Fibroblast of the conjunctiva (primary cell): ENCODE data around the gene TMEM108.

Experiments
- DNase-seq: peaks from one replicate; pipeline ENCODE4 v3.0.0-alpha.2; 2010; ENCODE audit warnings: low read depth

Gene TMEM108

DNA sequence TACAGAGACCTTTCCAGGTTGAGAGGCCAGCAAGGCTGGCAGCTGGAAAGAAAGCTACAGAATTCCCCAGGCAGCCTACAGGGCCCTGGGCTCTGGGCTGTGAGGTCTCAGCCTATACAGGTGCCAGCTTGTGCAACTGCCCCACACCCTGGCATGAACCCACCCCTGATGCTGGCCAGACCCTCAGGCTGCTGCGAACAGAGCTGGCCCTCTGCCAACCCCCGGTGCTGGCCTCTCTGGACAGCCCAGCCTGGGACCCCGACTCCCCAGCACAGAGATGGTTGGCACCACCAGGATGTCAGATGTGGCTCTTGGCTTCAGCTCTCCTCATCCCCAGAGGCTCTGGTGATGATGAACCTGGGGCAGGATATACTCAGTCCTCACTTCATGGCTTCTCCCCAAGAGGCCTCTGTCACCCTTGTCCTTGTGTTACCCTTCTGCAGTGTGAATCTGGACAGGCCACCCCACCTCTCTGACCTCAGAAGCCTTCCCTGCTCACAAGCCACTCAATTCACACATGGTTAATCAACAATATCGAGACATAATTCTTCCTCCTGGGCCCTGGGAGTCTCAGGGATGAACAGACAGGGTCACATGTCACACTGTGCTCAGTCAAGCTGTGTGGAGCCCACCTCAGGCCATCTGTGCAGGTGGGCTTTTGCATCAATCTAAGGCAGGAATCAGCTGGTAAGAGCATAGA, 350.7 kb downstream of the TMEM108 start:
- DNase-seq, result no peak

- no peak for DNase-seq
Observed at GRCh38 chr3:133390715-133391114, 352.5 kb downstream of the TMEM108 start.

GRCh38 chr3:133393204-133393603, 355.0 kb downstream of the TMEM108 start:
- DNase-seq, result no peak

- no peak for DNase-seq
Observed at GRCh38 chr3:133393691-133394474, 355.7 kb downstream of the TMEM108 start.

GRCh38 chr3:133394561-133395311, 356.5 kb downstream of the TMEM108 start:
- no peak for DNase-seq

DNA sequence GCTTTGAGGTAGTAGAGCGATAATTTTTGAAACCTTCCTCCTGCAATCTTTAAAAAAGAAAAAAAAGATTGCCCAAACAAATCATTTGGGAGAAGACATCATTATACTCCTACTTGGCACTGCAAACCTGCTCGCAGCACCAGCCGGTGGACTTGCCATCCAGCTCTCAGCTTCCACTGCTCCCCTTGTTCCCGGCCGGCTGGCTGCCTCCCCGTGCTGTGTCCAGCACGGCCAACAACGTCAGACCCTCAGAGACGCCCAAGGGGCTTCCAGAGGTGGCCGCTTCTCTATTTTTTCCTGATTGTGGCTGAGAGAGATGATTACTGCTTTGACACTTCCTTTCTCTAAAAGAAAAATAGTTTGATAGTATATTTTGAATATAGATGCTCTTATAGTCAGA, 358.7 kb downstream of the TMEM108 start:
- DNase-seq, result no peak

DNA sequence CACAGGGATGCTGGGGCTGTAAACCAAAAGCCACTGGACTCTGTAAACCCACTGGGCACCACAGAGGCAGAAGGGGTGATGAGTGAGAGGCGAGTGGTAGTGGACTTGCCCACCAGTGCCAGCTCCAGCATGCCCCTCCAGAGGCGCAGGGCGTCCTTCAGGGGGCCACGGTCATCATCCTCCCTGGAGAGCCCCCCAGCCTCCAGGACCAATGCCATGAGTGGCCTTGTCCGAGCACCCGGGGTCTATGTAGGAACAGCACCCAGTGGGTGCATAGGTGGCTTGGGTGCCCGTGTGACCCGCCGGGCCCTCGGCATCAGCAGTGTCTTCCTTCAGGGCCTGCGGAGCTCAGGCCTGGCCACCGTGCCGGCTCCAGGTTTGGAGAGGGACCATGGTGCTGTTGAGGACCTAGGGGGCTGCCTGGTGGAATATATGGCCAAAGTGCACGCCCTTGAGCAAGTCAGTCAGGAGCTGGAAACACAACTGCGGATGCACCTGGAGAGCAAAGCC, 361.9 kb downstream of the TMEM108 start, which contains the start of gene BFSP2:
Gene BFSP2 (plus strand): TSS at position 51 of the 510 bp plus-strand sequence. CDS start 28 bp downstream, at position 79.
- no peak for DNase-seq

- DNase-seq, result no peak
Observed at GRCh38 chr3:133401374-133402135, 363.4 kb downstream of the TMEM108 start.

DNA sequence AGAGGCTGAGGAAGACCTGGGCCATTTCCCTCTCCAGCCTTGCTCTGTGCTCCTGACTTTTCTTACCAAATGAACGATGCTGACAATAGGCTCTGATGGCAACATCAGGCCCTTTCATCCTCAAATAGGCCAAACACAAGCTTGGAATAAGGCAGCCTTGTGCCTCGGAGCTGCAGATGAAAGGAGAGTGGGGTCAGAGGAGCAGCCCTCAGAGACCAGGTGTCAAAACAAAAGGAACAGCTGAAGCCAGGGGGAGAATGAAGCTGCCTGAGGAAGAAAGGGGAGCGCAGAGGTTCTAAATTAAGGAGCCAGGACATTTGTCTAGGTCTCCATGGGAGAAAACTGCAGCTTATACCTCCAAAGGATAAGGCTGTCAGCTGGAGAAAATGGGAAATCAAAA, 366.7 kb downstream of the TMEM108 start:
- no peak for DNase-seq

DNA sequence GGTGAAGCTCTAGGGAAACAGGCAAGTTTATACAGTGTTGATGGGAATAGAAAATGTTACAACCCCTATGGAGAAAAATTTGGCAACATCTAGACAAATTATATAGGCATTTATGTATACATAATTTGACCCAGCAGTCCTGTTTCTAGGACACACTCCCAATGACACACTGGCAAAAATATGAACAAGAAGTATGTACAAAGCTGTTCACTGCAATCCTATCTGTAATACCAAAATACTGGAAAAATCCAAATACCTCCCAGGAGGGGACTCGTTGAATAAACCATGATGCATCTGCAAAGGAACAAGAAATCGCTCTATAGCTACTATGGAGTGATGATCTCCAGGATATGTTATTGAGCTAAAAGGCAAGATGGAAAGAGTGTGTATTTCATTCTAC, 370.2 kb downstream of the TMEM108 start:
- no peak for DNase-seq

DNA sequence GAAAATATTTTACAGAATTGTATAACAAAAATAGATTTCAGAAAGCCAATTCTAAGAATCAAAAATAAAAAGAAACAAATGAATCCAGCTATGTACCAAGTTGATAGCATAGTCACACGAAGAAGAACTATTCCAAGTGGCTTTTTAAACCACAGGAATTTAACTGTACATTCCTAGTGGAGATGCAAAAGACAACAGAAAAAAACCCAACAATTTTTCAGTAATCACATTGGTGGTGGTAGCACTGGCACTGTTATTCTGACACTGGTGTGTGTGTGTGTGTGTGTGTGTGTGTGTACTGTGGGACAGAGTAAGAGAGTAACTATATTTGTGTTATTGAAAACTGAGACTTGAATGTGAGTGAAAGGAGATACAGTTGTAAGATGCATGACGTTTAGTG, 370.8 kb downstream of the TMEM108 start:
- no peak for DNase-seq

DNA sequence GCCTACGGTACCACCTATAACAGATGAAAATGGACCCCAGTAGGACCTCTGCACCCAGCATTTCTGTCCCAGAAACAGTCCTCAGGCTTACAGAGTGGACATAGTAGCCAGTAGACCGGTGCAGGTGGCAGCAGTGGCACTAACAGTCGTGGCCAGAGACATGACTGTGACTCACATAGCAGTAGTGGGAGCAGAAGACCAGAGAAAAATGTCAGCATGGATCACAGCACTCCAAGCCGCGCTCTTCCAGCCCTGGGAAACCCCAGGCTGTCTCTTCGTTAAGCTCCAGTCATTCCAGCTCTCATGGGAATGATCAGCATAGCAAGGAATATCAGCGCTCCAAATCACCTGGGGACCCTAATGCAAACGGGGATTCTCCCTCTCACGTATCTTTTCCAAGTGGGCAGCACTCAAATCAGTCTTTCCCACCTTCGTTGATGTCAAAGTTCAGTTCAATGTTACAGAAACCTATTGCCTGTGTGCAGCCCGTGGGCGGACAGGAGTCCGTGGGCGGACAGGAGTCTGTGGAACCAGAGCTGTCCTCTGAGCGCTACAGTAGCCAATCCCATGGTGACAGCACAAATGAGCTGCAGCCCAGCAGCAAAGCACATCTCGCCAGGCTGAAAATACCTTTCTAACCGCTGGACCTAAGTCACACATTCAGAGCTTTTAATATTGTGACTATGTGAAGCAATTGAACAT, 372.2 kb downstream of the TMEM108 start:
- no peak for DNase-seq

DNA sequence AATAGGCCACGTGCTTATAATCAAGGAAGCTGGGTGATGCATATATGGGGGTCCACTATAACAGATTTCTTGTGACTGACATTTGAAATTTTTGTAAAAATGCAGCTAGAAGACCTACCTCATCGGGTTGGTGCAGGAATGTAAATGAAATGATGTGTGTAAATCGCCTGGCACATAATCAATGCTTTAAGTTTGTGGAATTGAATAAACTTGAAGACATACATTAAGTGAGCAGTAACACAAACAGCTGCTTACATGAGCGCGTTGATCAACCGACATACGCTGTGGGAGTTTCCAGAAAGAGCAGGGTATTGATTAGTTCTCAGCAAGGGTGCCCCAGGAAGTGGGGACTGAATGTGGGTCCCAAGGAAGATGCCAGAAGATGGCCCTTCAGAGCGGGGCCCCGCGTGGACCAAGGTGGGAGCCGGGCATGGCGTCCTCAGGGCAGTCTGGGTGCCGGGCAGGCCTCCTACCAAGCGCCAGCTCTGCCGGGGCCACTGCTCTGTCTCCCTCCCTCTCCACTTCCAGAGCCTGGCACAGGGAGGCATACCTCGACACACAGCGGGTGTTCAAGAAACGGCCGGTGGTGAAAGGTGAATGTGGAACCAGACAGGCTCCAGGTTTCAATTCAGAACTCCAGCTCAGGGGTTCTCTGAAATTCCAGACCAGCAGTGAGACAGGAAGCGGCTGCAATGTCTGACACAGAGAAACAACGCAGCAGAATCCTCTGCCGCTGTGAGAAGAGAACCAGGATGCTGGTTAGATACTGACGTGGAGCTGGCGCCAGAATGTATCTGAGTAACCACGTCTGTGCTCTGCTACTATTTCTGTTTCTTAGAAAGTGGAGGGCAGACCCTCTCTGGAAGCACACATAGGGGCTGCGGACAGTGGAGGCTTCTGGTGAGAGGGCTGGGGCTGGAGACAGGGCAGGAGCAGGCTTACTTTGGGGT, 374.3 kb downstream of the TMEM108 start:
- DNase-seq, result no peak

GRCh38 chr3:133413161-133414020, 375.2 kb downstream of the TMEM108 start:
- DNase-seq, result no peak

- no peak for DNase-seq
Observed at GRCh38 chr3:133414021-133414392, 375.8 kb downstream of the TMEM108 start.

DNA sequence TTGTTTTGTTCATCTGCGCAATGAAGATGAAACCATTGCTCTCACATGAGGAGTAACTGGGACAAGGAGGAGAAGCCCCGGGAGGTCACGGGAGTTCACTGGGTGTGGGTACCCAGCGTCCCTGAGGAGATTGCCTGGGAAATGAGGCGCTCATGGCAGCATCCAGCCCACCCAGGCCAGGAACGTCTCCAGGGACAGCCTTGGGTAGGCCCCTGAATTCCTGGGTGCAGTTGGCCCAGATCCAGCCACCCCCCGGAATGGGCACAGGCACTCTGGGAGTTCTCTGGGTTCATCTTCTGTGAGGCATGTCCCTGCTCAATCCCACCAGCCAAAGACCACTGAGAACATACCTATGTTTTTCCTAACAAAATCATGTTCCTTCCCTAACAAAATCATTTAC, 380.2 kb downstream of the TMEM108 start:
- DNase-seq, result no peak

GRCh38 chr3:133419151-133419909, 381.1 kb downstream of the TMEM108 start:
- no peak for DNase-seq
